Transverse colon (tissue), 4 donors: ENCODE results near the gene UPK2.

Source experiments
- EP300 ChIP-seq: sonication (generic); formaldehyde crosslinking; IDR thresholded peaks from one replicate; pipeline ENCODE4 v1.6.1; 2017; ENCODE audit warnings: antibody characterized with exemption, low read depth
- POLR2A ChIP-seq: fragments of 450-650 bp; IDR thresholded peaks from one replicate; pipeline ENCODE4 v1.6.1; 2016; ENCODE audit warnings: antibody characterized with exemption, mild to moderate bottlenecking, moderate library complexity
- POLR2AphosphoS5 ChIP-seq, 3 donors: sonication (generic); formaldehyde crosslinking; IDR thresholded peaks; one replicate each; pipeline ENCODE4 v1.6.1; 2016; ENCODE audit warnings: antibody characterized with exemption in 3 of 3
- TF ChIP-seq, protein P1 (sequence below), 5 experiments: fragments of 200-600 bp in 3 of 5; fragments of 450-650 bp in 2 of 5; sonication (generic) in 3 of 5; IDR thresholded peaks; 1 replicate in 2 of 5; 2 replicates in 3 of 5; pipeline ENCODE4 v1.5.1; 2016 to 2017; ENCODE audit warnings: antibody characterized with exemption in 5 of 5, inconsistent platforms in 3 of 5, mild to moderate bottlenecking in 2 of 5, moderate library complexity in 1 of 5

- TF ChIP-seq, protein P1, sequence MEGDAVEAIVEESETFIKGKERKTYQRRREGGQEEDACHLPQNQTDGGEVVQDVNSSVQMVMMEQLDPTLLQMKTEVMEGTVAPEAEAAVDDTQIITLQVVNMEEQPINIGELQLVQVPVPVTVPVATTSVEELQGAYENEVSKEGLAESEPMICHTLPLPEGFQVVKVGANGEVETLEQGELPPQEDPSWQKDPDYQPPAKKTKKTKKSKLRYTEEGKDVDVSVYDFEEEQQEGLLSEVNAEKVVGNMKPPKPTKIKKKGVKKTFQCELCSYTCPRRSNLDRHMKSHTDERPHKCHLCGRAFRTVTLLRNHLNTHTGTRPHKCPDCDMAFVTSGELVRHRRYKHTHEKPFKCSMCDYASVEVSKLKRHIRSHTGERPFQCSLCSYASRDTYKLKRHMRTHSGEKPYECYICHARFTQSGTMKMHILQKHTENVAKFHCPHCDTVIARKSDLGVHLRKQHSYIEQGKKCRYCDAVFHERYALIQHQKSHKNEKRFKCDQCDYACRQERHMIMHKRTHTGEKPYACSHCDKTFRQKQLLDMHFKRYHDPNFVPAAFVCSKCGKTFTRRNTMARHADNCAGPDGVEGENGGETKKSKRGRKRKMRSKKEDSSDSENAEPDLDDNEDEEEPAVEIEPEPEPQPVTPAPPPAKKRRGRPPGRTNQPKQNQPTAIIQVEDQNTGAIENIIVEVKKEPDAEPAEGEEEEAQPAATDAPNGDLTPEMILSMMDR (IDR thresholded peaks at IDR 0.05): no peak
- no peak for TF ChIP-seq POLR2A
- TF ChIP-seq EP300: no peak
- TF ChIP-seq POLR2AphosphoS5 (IDR thresholded peaks at IDR 0.05): no peak
Observed at GRCh38 chr11:118913411-118914125, 42.5 kb upstream of the UPK2 start.
